Measurements from ENCODE around the gene FOXK1.

The FOXK1 gene

DNA sequence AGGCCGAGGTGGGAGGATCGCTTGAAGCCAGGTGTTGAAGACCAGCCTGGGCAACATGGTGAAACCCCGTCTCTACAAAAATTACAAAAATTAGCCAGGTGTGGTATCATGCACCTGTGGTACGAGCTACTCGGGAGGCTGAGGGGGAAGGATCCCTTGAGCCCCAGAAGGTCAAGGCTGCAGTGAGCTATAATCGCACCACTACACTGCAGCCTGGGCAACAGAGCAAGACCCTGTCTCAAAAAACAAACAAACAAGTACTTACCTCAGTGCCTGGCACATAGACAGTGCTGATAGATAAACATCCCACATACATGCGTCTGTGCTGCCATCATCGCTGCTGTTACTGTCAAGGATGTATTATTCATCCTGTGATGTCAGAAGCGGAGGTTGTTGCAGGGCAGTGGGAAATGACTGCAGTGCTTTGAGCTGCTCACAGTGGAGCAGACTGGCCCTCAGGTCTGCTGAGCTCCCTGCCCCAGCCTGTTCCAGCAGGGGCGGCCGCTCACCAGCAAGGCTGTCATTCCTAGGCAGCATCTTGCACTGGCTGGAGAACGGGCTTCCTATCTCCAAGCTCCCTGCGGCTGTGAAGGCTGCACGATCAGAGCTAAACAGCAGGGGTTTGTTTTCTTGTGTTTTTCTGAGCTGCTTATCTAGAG lies 18.6 kb downstream of the FOXK1 start:
- DNase-seq: no peak

DNA sequence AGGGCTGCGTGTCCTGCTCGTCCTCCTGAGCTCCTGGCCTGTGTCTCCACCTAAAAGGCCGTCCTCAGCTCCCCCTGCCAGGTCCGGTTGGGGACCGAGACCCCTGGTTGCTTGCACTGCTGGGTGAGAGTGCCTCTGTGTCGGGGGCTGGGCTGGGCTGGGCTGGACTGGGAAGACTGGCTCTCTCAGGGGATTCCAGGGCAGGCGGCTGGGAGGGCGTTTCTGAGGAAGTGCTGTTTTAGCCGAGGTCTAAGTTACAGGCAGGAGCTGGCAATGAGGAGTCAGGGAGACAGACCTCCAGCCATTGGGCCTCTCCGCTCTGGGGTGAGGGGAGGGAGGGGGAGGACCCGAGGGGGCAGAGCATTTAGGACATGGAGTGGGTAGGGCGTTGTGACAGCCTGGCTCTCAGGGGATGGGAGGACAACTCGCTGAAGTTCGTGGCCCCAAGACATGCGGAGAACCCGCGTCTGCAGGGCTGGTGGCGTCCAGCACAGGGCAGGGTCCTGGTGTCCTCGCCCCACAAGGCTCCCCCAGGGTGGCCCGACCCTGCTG lies 20.9 kb downstream of the FOXK1 start:
- no peak for DNase-seq

DNA sequence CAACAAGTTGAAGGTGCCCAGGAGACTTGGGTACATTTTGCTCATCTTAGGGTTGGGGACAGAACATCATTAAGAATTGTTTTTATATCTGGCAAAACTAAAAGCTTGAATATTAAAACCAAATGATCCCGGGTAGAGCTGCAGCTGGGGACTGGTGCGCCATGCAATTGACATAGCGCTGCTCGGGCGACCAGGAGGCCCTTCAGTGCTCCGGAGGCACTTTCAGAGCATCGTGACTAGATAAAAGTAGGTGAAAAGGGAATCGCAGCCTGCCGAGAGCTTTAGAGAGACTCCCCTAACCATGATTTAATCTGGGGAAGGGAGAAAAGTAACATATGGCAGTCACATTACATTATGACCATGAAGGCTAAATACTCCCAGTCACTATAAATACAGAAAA lies 21.4 kb downstream of the FOXK1 start:
- DNase-seq: no peak

DNA sequence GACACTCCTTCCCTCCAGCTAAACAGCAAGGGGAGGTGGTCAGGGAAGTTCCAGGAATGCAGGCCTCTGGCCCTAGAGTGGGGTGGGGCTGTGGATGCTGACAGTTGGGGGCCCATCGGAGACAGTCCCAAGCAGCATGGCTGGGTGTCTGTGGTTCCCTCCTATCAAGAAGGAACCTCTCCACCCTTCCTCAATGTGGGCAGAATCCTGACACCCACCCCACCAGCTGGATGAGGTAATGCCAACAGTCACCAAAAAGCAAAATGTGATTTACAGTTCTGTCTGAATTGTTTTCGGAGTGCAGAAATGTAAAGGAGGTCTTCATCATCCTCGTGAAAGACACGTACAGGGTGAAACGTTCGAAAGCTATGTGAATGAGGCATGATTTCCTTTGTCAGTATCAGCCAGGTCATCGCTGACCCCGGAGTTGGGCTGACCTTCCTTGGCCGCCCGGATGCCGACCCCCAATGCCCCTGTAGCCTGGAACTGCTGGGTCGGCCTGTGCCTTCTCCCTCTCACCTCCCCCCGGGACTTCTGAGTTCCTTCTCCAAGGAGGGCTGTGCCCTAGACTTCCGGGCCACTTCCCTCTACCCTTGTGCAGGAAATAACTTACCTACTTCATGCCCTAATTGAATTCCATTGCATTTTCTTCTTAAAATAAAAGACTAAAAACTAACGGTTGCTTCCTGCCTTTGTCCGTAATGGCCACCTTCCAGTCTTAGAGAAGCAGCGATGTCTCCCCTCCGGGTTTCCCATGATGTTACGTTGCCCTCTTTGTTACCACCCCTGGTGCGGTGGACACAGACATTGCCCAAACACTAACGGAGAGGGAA lies 24.5 kb downstream of the FOXK1 start:
- DNase-seq: no peak

DNA sequence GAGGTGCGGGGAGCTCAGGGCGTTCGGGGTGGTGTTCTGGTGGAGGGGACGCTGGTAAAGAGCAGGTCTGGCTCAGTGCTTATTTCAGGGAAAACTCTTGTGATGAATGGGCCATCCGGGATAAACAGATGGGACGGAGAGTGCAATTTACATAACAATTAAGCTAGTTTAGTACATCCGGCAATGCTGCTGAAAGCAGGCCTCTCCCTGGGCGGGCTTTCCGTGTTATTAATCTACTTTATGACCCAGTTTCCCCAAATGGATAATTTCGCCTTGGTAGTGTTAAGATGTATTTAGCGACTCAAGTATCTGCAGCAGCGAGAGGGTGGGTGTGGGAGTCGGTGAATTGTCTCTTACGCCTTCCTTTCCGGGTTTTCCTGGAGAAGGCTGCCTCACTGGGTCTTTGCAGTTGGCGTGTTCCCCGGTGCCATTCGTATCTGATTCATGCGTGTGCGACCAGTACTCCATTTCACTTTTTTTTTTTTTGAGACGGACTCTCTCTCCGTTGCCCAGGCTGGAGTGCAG lies 25.2 kb downstream of the FOXK1 start:
- DNase-seq: no peak

DNA sequence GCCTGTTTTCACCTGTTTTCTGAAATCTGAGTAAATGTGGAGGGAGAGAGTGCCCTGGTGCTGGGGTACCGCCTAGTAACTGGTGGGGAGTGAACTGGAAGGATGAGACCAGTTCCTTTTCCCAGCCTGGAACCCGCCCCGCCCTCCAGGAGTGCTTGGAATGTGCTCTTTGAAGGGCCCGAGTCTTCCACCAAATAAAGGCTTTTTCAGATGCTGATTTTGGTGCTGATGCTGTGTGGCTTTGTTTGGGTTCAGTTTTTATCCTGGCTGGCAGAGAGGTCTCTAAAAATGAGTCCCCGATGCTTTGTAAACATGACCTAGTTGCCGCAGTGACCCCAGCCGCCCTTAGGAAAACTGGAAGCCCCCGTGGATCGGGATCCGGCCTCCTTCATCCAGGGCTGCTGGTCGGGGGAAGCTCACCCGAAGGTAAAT lies 25.9 kb downstream of the FOXK1 start:
- no peak for DNase-seq

DNA sequence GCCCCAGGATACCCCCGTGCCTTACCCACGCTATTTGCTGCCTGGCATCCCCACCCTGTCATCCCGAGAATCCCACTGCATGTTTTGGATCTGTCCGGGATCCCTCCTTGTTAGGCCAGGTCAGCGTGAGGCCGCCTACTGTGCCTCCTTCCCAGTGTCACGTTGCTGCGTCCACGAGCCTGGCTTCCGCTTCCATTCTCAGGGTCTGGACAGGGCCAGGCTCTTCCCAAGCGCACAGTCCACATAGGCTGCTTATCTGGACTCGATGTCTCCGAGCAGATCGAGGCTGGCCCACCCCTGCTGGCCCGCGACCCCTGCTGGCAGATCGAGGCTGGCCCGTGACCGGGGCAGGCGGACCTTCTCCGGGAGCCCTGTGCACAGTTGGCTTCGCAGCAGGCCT lies 27.1 kb downstream of the FOXK1 start:
- no peak for DNase-seq

DNA sequence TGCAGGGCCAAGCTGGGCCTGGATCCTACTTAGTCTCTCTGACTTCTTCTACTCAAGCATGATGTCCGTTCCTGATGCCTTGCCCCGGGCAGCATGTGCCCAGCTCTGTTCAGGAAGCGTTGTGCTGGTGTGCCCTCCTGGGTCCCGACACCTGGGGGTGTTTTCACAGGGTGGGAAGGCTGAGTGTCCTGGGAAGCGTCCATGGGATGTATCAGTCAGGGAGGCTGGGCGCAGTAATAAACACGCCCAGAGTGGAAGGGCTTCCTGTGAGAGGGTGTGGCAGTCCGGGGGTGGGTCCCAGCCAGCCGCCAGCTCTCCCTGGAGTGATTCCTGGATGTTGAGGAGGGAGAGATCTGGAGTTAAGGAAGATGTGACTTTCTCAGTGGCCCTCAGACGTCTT lies 29.0 kb downstream of the FOXK1 start:
- no peak for DNase-seq

DNA sequence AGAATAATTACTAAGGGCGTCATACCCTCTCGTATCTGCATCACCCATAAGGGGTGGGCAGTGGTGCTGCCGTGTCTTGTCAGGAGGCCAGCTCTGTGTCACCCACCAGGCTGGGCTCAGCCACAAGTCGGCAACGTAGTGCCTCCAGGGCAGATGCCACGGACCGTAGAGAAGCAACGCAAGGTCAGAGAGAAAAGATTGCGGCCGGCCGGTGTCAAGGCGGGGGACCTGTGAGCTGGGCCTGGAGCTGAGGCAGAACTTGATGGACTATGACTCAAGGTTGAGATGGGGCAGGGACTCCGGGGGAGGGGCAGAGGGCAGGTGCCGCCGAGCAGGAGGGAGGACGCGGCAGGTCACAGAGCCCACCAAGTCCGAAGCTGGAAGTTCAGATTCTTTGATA lies 29.5 kb downstream of the FOXK1 start:
- DNase-seq: no peak

DNA sequence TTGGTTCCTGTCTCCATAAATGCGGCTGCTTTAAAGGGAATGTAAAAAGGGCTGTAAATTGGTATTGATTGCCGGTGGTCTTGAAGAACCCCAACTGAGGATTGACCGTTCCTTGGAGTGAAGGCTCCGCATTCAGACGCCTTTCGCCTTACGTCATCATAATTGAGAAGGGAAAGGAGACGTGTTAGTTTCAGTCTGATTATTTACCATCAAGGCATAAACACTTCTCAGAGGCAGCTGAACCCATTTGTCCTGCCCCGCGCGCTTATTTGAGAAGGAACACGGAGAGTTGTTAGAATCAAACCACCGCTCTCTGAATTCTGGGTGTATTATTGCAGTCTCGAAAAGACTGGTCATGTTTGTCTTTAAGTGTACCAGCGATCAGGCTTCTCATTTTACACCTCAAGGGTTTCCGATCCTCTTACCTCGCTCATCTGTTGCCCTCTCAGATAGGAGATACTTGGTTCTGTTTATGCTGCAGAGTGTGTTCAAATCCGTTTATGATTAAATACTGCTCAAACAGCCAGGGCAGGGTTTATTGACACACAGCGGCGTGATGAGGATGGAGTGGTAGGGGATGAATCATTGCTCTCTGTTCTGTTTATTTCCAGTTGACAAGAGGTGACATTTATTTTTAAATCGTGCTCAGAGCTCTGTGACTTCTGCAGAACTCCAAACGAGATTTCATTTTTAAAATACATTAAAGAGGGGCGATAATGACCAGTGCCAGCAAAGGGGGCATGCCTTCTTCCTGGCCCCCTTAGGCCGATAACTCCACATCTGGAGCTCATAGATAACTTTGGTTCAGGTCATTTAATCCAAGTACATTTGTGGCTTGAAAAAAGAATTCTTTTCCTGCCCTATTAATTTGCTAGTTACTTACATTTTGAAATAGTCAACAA lies 30.4 kb downstream of the FOXK1 start:
- DNase-seq: no peak

DNA sequence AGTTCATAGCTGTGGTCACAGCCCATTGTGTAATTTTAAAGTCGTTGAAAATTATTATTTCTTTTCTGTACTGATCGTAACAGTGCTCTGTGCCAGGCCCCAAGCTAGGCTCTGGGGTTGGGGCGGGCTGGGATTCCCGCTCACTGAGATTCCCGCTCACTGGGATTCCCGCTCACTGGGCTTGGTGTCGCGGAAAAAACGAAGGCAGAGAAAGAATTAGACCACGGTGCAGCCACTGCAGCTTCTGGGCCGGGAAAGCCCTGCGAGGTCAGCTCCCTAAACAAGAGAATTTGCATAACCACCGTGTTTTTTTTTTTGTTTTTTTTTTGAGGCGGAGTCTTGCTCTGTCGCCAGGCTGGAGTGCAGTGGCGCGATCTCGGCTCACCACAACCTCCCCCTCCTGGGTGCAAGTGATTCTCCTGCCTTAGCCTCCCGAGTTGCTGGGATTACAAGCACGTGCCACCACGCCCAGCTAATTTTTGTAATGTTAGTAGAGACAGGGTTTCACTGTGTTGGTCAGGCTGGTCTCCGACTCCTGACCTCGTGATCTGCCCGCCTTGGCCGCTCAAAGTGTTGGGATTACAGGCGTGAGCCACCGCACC lies 31.2 kb downstream of the FOXK1 start:
- no peak for DNase-seq

DNA sequence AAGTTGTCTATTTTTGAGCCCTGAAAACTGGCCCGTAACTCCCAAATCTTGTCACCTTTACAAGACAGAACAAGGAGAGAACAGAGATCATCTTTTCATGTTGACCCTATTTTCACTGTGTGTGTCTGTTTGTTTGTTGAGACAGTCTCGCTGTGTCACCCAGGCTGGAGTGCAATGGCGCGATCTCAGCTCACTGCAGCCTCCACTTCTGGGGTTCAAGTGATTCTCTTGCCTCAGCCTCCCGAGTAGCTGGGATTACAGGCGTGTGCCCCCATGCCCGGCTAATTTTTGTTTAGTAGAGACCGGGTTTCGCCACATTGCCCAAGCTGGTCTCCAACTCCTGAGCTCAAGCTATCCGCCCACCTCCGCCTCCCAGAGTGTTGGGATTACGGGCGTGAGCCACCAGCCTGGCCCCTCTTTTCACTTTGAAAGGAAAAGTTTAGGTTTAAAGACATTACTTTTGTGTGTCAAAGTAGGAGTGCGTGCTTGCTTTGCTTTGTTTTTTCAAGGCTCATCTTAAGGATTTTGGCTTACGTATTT lies 32.1 kb downstream of the FOXK1 start:
- no peak for DNase-seq

DNA sequence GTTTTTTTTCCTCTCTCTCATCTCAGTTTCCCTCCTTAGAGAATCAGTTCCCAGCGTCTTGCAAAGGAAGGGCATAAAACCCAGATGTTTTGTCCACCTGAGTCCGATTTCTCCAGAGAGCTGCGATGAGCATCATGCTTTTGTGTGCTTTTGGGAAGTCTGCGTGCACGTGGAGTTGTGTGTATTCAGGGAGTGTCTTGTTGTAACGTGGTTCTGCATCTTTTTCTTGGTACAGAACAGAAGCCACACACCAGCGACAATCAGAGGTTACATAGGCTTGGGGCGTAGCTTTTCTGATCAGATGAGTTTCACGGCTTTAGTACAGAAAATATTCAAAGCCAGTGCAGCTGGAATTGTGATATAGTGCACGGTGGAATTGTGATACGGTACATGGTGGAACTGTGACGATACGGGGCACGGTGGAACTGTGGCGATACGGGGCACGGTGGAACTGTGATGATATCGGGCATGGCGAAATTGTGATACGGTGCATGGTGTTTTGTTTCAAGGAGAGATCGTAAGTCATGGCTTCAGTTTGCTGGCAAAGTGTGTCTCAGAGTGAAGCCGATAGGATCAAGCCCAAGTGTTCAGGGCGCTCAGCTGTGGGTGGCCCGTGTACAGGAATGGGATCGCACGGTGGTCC lies 32.8 kb downstream of the FOXK1 start:
- DNase-seq: no peak

DNA sequence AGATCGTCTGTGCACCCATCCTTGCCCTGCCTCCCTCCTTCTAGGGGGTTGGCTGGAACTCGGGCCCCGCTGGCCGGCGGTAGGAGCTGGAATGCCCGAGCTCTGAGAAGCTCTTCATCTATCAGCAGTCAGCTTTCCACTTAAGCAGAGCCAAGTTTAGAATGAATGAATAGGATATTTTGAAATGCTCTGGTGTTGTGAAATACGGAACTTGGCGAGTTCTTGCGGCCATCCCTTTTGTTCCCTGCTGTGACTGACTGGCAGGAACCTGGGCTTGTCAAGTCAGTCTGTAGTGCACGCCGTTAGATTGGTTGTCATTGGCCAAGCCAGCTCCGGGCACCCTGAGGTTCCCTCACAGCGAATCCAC lies 33.3 kb downstream of the FOXK1 start:
- no peak for DNase-seq

DNA sequence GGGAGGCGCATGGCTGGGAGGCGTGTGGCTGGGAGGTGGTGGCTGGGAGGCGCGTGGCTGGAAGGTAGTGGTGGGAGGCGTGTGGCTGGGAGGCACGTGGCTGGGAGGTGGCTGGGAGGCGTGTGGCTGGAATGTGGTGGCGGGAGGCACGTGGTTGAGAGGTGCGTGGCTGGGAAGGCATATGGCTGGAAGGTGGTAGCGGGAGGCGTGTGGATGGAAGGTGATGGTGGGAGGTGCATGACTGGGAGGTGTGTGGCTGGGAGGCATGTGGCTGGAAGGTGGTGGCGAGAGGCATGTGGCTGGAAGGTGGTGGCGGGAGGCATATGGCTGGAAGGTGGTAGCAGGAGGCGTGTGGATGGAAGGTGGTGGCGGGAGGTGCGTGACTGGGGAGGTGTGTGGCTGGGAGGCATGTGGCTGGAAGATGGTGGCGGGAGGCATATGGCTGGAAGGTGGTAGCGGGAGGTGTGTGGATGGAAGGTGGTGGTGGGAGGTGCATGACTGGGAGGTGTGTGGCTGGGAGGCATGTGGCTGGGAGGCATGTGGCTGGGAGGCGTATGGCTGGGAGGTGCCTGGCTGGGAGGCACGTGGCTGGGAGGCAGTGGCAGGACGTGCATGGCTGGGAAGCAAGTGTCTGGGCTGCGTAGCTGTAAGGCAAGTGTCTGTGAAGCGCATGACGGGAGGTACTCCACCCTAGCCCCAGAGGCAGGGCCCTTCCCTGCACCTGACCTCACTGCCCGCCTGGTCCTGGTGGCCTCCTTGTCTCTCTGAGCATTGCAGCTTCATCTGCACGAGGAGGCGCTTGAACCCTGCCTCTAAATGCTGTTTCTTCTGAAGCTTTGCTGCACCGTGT lies 35.1 kb downstream of the FOXK1 start:
- no peak for DNase-seq

DNA sequence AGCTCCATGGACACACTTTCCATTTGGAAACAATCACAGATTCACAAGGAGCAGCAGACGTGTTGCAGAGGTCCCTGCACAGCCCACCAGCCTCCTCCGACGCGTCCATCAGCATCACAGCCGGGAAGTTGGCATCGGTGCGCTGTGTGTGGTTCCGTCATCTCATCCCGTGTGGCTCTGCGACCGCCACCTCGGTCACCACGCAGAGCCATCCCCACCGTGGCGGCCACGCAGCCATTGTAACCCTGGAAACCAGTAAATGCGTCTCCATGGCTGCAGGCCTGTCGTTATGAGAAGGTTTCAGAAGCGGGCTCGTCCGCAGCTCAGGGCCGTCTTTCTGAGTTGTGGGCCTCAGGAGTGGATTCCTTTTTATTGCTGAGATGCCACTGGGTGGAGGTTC lies 36.0 kb downstream of the FOXK1 start:
- no peak for DNase-seq

DNA sequence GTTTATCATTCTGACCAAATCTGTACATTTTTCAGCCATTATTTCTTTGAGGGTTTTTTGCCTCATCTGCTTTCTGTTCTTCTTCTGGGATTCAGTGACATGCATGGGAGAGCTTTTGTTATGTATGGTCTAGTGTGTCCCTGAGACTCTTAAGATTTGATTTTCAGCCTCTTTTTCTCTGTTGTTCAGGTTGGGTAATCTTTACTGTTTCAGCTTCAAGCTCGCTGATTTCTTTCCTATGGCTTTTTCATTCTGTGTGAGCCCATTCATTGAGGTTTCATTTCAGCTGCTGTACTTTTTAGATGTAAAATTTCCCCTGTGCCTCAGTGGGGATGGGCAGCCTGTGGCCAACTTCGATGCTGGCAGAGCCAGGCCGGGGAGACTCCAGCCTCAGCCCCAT lies 38.1 kb downstream of the FOXK1 start:
- DNase-seq: no peak

DNA sequence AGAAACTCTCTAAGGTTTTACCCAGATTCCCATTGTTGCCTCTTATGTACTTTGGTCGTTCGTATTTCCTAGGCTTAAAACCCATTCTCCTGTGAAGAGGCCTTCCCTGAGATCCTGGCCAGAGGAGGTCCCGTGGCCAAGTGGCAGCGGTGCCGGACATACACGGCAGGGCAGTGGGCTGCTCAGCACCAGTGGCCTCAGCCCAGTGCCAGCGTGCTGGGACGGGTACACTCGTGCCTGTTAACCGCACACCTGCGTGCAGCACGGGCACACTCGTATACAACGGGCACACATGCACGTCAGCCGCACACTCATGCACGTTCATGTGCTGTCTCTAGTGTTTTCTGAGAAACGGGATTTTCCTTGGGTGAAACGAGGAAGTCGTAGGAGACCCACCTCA lies 40.2 kb downstream of the FOXK1 start:
- DNase-seq: no peak

DNA sequence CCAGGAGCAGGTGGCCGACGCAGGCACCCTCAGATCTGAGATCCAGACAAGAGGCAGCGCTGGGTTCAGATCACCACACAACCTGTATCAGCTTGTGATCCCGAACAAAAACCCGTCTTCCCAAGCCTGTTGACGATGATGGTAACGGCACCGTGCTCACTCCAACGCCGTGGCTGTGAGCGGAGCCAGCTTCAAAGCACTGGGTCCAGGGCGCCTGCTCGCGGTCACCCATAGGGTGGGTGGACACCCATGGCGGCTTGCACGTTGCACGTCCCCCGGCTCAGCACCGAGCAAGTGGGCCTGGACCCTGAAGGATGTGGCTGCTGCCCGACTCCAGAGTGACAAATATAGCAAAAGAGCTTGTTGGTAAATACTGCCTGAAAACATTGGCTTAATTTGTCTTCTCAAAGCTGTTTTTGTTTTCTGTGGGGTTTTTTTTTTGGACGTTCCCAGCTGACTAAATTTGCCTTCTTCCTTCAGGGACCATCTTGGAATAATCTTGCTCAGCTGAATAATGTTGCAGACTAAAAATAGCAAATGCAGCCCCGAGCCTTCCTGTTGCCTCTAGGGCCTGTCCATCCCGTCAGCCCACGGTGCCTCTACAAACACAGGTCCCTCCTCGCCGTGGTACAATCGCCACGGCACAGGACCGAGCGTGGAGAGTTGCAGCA lies 41.0 kb downstream of the FOXK1 start:
- no peak for DNase-seq

DNA sequence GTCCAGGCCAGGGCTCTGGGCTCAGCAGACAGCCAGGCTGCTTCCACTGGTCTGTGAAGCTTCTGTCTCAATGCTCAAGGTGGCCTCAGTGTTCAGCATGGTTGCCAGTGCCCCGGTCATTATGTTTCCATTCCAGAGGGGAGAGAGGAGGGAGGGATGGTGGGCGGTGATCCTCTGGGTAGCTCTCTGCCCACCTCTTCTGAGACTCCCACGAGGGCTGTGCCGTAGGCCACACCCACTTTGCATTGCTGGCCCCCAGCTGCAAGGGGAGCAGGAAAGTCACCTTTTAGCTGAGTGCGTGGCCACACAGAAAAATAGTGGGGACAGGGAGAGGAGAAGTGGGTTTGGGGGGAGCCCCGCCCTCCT lies 42.5 kb downstream of the FOXK1 start:
- no peak for DNase-seq

Data from activated CD4-positive, alpha-beta T cell treated with anti-CD3 and anti-CD28 coated beads for 1 hour (primary cell).